Hematopoietic multipotent progenitor cell treated with erythropoietin and hydrocortisone succinate and interleukin-3 and kit ligand, for 8 days (in vitro differentiated cells): ENCODE measurements around the gene LGALS14.

Source experiments
- DNase-seq: peaks from one replicate; pipeline ENCODE4 v3.0.0-alpha.2; 2015

Gene LGALS14

GRCh38 chr19:39752390-39752789 is 48.1 kb downstream of the LGALS14 start:
- DNase-seq: no peak

DNA sequence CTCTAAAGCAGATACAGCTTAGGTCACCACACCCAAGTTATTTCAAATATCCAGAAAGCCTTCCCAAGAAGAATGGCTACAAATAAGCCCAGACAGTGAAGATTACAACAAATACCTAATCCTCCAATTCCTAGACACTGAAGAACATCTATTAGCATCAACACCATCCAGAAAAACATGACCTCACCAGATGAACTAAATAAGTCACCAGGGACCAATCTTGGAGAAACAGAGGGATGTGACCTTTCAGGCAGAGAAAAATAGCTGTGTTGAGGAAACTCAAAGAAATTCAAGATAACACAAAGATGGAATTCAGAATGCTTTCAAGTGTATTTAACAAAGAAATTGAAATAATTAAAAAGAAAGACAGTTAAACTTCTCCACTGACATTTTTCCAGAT is 48.5 kb downstream of the LGALS14 start:
- no peak for DNase-seq

- no peak for DNase-seq
Observed at GRCh38 chr19:39754544-39754943, 50.3 kb downstream of the LGALS14 start.

DNA sequence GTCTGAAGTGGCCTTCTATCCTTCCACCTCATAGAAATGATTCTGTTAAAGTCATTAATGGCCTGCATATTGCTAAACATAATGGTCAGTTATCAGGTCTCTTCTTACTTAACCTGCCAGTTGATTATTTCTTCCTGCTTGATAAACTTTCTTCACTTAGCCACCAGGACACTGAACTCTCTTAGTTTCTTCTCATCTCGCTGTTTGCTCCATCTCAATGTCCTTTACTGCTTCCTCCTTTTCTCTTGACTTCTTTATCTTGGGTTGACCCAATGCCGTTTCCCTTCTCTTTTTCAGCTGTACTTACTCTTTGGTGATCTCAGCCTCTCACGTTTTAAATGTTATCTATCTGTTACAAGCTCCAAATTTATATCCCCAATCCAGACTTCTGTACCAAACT is 50.7 kb downstream of the LGALS14 start:
- no peak for DNase-seq
